ENCODE measurements around the gene ARMC2.

DNA sequence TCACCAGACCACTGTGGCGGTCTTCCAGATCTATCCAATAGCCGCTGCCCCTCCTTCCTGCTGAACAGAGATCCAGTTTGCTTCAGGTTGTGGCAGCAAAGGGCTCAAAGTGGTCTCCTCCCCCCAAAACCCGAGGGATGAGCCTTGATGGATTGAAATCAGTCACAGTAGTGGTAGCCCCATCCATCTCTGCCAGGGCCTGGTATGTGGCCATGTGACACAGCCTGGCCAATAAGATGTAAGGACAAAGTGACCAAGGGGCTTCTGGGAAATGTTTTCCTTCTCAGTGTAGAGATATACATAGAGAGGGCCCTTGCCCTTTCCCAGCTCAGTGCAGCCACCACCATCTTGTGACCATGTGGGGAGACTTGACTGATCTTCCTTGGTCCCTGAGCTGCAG lies 4.1 kb upstream of the ARMC2 start:
- TF ChIP-seq YY1 (IDR thresholded peaks at IDR 0.05; ENCODE audit: insufficient read depth, insufficient read length): no peak
- no peak for TF ChIP-seq ZNF274 (IDR thresholded peaks at IDR 0.05; ENCODE audit: low read depth, low read length)
- no peak for TF ChIP-seq SUZ12 (IDR thresholded peaks at IDR 0.05; ENCODE audit: extremely low read depth, insufficient read depth, insufficient read length)

Data from NT2/D1 (cell line).